RKO (cell line): ENCODE results near the gene RAB7B.
"Not testable (repeated sequence)": the region's sequence is repeated elsewhere in the genome, so short reads cannot be mapped to it uniquely, and the experiment has no call there.

Experiments used
- DNase-seq: peaks from one replicate; pipeline ENCODE4 v3.0.0-alpha.2; 2016; ENCODE audit warnings: low spot score

The RAB7B gene

DNA sequence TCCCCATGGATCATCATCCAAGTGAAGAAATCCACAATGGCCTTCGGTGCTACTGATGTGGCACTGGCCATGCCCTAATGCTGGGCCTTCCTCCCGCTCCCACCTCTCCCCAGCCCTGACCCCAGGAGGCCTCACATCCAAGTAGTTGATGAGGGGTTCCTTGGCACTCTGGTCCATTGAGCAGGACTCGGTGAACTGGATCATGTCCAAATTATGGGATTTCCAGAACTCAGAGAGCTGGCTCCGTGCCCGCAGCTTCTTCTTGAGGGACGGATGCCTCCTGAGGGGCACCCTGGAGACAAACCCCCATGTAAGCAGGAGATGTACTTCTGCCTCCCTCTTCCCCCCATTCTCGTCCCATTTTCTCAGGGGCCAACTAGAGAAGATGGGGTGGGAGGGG, 19.6 kb upstream of the RAB7B start:
- DNase-seq, result no peak

DNA sequence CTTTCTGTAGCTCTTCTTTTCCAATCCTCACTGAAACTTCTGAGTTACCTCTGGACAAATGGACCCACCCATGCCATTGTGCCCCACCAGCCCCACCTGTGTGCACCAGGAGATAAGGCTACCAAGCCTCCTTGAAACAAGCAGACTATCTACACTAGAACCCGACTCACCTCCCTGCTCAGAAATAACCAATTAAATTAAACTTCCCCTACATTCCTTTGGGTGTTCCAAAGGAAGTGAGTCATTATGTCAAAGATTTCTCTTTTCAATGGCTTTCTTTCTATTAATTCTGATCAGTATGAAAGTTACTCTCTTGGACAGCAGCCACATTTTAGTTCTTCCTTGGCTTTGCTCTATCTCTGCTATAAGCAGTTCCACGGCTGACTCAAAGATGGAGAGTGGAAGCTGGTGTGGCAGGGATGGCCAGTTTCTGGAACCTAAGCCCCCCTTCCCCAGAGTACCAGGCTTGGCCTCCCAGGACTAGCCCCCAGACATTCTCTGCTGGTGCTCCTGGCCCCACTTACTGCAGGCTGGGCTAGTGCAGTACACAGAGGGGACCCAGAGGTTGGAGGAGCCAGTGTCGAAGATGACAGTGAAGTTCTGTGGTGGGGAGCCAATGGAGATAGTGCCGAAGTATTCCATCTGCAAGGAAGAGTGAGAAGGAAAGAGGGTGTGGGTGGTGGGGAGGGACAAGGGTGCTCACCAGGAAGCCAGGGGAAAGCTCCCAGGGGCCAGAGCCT, 18.6 kb upstream of the RAB7B start:
- DNase-seq, result peak; percentile 3

DNA sequence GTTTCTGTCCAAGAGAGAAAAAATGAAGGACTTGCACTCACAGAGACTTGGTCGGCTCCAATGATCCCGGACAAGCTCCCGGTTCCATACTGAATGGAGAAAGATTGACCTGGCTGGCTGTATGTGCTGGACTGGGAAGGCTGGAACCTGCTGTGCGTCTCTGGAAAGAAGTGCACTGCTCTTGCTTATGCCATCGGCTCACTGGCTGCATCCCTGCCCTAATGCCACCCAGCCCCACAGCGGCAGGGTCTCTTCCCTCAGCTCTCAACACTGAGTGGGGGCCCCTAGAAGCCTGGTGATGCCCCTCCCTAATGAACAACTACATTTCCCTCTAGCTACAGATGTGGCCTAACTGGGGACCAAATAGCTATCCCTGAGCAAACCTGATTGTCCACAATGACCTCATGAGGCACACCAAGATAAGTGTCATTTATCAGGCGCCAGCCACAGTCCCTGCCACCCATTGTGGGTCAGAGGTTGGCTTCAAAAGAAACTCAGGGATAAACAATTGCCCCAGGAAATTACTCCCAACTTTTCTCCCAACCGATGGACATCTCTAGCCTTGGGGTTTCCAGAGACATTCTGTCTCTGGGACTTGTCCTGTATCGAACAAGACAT, 17.9 kb upstream of the RAB7B start:
- no peak for DNase-seq

DNA sequence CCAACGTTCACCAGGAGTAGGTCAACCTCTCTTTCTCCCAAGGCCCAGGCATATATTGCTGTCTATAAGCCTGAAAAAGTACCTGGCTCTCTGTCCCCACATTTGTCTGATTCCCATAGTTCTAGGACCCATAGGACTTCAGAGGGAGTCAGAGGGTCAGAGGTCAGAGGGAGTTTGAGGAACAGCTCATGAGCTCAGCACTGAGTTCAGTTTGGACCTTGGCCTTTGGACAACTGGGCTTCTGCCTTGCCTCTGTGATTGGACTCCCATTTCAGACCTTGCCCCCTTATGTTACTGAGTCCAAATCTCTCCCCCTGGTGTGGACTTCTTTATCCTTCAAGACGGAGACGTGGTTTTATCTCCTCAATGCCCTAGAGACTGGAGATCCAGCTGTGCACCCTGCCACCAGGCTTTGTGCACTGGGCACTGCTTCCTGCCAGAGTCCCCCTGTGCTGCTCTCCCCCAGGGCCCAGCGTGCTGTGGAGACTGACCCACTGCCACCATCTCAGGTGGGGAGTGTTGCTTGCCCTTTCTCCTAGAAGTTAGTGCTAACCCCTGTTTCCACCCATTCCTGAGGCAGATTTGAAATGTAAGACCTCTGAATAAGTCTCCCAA, 17.3 kb upstream of the RAB7B start:
- DNase-seq, result no peak

DNA sequence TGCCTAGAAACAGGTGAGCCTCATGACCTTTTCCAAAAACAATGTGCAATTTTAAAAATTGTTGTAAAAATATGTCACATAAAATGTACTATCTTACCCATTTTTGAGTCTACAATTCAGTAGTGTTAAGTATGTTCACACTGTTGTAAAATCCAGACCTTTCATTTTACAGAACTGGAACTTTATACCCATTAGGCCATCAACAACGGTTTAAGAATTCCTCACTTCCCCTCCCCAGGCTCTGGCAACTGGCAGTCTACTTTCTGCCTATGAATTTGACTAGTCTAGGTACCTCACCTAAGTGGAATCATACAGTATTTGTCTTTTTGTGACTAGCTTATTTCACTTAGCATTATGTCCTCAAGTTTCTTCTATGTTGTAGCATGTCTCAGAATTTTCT, 11.9 kb upstream of the RAB7B start:
- no peak for DNase-seq

DNA sequence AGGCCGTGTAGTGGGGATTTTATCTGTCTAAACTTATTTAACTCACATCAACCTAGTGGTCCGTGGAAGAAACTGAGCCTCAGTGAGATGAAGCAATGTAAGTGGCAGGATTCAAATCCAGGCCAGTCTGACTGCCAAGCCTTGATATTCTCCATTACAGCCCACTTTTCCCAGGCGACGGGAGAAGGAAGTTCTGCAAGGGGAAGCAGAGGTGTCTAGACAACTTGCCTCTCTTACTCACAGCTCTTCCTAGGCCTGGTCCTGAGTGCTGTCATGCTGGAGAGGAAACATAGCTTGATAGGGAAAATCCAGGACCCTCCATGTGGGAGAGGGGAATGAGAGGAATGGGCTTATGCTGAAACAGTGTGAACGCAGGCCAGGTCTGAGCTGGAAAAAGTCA, 11.4 kb upstream of the RAB7B start:
- DNase-seq, result no peak

DNA sequence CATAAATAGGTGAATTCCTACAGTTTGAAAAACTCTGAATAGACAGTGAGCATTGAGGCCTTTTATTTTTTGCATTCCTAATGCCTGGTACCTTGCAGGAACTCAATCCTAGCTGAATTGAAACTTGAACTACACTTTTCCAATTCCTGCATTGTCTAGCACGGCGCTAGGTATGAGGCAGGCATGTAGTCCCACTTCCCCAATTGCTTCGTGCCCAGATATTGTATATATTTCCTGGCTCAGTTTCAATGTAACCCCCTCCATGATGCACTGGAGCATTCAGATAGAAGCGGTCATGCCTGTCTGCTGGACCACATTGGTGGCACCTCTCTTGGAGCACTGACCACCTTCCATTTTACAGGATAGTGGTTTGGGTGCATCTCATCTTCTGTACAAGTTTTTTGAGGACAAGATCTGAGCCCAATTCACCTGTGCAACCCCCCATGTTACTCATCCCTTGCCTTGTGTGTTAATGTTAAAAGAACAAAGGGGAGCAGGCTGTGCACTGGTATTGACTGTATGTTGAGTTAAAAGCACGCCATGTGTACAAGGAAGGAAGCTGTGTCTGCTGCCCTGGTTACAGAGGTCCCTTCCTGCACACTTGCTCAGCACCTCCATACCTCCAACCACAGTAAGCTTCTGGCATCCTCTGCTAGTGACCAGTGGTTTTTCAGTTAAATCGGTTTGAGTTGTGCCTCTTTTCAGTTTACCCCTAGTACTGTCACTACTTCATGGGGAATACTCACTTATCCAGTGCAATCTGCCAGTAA, 10.0 kb upstream of the RAB7B start:
- no peak for DNase-seq

DNA sequence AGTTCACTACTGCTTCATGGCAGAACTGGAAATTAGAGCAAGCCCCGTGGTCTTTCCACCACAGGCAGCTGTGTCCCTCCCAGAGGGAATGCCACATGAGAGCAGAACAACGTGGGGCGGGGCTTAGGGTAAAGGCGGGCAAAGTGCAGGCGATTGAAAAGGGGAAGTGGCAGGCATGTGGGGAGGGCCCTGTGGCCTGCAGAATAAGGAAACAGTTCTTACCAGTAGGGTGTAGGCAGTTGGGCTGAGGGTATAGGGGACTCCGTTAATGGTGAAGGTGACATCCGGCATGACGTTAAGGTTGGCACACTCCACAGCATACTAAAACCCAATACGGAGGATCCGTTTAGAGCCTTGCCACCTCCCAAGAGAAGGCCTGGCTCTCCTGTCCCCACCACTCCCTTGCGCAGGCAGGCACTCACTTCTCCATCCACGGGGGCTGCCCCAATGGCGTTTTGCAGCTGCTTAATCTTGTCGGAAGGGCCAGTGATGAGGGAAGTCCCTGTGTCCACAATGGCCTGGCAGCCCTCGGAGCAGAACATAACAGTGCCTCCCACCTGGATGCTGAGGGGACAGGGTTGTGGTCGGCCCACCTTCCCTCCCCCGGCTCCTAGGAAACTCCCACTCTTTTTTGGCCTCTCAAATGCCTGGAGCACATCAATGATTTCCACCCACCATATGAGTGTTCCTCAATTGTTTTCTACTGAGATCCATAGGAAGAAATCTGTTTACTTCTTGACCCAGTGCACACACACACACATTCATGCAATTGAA, 9.1 kb upstream of the RAB7B start:
- no peak for DNase-seq

DNA sequence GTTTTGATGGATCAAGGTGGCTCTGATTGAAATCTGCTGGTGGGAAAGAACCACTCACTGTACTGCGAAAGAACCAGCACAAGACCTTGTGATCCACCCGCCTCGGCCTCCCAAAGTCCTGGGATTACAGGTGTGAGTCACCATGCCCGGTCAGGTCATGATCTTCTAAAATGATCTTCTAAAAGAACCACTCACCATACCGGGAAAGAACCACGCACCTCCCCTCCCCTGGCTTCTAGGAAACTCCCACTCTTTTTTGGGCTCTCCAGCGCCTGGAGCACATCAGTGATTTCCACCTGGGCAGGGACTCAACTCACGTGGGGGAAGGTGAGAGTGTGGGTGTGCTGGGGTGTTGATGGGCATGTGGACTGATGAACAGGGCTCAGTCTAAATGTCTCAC, 7.9 kb upstream of the RAB7B start:
- no peak for DNase-seq

DNA sequence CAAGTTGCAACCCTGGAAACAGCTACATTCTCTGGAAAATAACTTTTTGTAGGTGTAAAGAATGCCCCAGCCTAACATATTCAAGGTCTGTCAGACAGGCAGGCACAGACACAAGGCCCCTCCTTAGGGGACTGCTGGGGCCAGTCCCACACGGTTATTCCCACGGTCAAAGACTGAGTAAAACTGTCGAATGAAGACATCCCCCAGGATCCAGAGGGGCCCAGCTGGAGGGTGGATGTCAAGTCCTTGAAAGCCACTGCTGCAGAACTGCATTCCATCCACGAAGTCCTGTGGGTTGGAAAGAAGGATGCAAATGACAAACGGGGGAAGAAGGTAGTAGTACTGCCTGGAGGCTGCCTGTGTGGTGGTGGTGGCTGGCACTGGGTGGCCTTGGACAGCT, 6.9 kb upstream of the RAB7B start:
- DNase-seq, result no peak

DNA sequence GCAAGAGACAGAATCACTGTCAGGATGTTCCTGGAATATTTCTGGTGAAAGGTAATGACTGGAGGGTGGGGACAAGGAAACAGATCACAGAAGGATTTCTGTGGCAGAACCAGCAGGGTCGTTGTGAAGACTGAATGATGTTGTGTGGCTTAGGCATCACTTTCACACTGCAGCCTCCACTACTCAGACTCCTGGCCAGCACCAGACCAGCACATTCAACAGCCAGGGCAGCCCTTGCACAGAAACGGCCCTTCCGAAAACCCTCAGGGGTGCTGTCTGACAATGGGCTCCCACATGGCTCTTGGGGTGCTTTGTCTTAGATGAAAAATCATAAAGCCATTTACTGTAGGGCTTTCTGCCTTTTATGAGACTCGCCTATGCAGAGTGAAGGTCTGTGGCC, 3.8 kb upstream of the RAB7B start:
- DNase-seq, result no peak

DNA sequence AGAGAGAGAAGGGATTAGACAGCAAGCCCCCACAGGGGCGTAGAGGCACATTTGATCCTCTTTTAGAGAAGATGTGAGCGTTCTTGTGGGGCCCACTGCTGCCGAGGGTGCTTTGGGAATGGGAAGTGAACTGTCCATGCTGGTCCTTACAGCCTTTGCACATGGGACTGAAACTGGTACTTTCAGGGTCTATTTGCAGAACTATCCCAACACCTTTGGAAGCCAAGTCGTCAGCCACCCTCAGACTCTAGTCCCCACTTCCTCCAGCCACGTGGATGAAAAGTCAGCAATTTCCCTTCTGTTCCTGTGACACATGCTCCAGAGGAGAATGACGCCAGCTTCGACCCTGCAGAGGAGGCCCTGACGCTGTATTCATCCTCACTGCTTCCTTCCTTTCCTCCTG, 2.6 kb upstream of the RAB7B start:
- DNase-seq, result no peak

DNA sequence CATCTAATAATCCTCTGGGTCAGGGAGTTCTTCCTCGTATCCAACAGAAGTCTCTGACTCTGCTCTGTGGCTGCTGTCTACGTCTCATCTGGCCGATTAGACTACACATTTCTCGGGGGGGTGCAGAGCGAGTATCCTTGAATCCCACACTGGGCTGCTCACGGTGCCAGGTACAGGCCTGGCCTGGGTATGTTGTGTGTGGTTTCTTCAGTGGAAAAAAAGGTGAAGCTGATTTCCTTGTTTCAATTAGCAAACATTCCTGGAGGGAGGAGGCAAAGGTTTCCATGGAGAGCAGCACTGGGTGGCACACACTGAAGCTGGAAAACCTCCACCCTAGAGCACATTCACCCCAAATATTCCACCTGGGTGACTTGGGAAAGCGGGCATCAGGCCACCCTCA, 2.0 kb upstream of the RAB7B start:
- no peak for DNase-seq

DNA sequence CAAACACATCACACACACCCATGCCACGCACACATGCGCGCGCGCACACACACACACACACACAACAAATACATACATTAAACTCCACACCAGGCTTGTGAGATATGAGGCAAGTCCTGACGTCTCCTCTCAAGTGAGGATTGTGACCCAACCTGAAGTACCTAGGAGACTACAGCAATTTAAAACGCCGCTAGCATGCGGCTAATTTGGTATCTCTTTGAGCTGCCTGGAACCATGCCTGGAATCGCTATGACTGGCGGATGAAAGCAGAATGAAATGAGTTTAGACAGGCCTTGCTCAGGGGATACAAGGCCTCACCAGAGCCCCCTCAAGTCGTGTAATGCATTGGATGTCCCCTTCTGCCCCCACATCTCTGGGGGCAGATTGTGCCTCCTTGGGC, 1.6 kb upstream of the RAB7B start:
- no peak for DNase-seq

DNA sequence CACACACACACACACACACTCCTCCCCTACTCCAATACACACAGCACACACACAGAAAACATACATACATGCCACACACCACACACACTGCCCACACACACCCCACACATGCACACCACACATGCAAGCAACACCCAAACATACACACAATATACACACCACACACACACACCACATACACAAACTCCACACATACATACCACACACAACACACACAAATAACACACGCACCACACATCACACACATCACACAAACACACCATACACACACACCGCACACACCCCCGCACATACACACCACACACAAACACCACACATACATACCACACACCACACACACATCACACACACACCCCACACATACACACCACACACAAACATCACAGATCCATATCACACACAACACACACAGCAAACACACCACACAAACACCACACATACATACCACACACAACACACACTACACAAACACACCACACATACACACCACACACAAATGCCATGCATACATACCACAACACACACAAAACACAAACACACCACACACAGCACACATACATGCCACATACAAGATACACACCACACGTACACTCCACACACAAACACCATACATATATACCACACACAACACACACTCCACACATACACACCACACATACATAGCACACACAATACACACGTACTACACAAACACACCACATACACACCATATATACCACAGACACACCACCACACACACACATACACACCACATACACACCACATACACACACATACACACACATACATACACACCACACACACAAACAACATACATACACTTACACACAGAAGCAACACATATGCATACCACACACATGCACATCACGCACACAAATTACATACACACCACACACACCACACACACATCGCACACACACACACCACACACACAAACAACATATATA, 932 bp upstream of the RAB7B start:
- DNase-seq, result no peak

DNA sequence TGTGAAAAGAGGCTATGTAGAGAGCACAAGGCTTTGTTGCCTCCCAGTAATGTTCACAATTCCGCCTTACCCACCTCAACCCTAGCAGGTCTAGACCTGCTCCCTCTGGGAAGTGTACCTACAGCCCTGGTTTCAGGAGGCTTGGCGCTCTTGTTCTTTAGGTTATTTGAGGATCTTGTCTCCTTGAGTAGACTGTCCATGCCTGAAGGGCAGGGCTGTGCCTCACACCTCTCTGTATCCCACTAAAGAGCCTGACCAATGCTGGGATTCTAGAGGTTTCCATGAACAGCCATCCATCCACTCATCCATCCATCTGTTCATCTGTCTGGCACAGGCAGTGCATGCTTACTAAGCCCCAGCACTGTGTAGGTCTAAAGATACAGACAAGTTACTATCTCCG, 1.0 kb downstream of the RAB7B start:
- DNase-seq, result no peak

DNA sequence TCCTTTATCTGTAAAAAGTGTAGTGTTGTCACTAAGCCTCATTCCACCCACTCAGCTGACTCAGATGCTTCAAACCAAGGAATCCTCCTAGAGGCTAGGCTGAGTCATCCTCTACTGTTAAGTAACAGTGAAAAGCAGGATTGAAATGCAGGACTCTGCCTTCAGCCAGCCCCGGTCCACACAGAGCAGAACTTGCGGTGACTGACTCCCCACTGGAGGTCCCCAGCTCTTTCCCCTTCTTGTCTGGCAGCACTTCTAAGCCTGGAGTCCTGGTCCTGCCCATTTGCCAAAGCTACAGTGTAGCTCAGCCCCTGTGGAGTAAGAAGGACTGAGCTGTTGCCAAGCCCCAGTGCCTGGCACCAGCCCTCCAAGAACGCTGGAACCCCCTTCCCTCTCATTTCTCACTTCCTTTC, 1.7 kb downstream of the RAB7B start:
- peak; percentile 93 for DNase-seq

DNA sequence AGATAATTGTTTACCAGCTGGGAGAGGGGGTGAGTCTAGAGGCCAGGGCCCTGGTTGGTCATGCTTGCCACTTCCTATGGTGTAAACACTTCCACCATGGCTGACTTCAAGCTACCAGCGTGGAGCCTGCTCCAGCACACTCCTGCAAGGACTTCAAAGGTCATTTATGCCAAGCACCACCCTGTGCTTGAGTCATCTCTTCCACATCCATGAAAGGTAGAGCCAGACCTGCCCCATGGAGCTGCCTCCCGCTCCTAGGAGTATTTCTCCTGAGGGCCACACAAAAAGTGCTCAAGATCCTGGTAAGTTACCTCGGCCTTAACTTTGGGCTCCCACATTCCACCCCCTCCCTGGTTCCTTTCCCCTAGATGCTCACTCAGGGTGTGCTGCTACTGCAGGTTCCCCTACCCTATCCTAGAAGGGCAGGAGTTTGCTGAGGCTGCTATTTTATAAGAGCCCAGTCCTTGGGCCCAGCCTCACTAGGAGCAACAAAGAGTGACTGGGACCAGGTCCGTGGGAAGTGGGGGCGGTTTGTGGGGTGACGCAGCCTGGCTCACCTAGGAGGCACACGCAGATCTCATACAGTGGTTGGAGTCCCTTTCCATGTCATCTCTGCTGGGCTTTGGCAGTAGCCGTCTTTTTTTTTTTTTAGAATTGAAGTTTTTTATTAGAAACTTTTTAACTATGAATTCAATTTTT, 2.4 kb downstream of the RAB7B start:
- peak; percentile 74 for DNase-seq

DNA sequence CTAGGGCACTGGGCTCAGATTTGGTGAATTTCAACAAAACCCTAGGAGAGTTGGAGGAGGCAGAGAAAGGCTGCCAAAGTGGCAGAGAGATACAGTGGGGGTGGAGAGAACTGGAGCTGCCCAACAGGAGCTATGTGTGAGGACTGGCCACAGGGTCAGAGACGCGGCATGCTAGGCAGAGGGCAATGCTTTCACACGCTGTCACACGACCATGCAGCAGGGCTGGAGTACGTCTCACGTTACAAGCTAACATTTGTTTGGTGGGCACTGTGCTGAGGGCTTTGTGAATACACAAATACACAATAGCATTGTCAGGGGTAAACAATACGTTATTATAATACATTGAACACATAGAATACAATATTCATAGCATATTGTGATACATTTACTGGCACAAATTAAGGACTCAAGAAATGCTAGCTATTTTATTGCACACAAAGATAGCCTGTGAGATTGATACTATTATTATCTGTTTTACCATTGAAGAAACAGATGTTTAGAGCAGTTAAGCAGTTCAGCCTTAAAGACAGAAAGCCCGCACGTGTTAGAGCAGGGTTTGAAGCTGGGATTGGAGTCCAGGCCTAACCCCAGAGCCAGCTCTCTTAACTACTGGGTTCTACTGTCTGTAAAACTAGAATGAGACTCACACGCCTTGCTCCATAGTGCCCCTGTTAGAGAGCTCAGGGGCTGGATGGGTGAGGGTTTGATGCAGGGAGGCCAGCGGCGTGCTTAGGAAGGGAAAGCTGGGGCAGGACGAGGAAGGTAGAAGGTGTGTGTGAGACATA, 4.5 kb downstream of the RAB7B start:
- no peak for DNase-seq

DNA sequence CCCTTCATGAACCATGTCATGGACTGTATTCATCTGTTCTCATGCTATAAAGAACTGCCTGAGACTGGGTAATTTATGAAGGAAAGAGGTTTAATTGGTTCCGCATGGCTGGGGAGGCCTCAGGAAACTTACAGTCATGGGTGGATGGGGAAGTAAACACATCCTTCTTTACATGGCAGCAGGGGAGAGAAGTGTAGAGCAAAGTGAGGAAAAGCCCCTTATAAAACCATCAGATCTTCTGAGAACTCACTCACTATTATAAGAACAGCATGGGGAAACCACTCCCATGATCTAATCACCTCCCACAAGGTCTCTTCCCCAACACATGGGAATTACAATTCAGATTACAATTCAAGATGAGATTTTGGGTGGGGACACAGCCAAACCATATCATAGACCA, 6.6 kb downstream of the RAB7B start:
- DNase-seq, result not testable (repeated sequence)
